Measurements from ENCODE around the gene CYP2W1. TPM values are rescaled to one million over a fixed set of nuclear protein-coding genes. Genes with fewer than 3 reads are reported as not detected.

The CYP2W1 gene
- total RNA-seq, 8 experiments from 2014 or later, result 0.05 to 0.77 (median 0.51) TPM; not detected in 1

- H3K27ac ChIP-seq, result no peak overlapping the region
- in situ Hi-C loops (cut with MboI; ENCODE audit: low pct_unique_long_range_greater_than_20kb in 2 of 9, low sequenced_read_pairs in 9 of 9, unreplicated experiment in 9 of 9), result no loop called here
- no peak overlapping the region for H3K4me3 ChIP-seq
- H3K4me1 ChIP-seq (replicated peaks in 1 of 2), result peaks cover 0 to 3% of the 10 kb centered on the region in 2 donors
- peak in 3 of 8 experiments; percentile 52 to 79 (median 60) for ATAC-seq (replicated peaks in 6 of 8)
- WGBS, 10 experiments, result 9 to 90% (median 40%) methylated on average over 1 to 14 of the region's 27 CpGs; no CpG with 5 or more reads in 1 of the 10 experiments
These were observed 18.4 kb upstream of the CYP2W1 start for GRCh38 chr7:964401-965231.

GRCh38 chr7:966291-967069, 16.5 kb upstream of the CYP2W1 start:
- WGBS, 10 experiments, result 38 to 100% (median 90%) methylated on average over 2 to 13 of the region's 22 CpGs; no CpG with 5 or more reads in 1 of the 10 experiments
- no peak overlapping the region for H3K27ac ChIP-seq
- H3K4me3 ChIP-seq, result no peak overlapping the region
- in situ Hi-C loops (cut with MboI; ENCODE audit: low pct_unique_long_range_greater_than_20kb in 2 of 9, low sequenced_read_pairs in 9 of 9, unreplicated experiment in 9 of 9), result no loop called here
- ATAC-seq (replicated peaks in 6 of 8), result no peak
- peaks cover 0 to 3% of the 10 kb centered on the region in 2 donors for H3K4me1 ChIP-seq (replicated peaks in 1 of 2)

GRCh38 chr7:967361-968082, 15.5 kb upstream of the CYP2W1 start:
- H3K27ac ChIP-seq, result no peak overlapping the region
- peaks cover 0 to 8% of the 10 kb centered on the region in 2 donors for H3K4me1 ChIP-seq (replicated peaks in 1 of 2)
- ATAC-seq (replicated peaks in 6 of 8), result peak in 5 of 8 experiments; percentile 4 to 30 (median 12)
- in situ Hi-C loops (cut with MboI; ENCODE audit: low pct_unique_long_range_greater_than_20kb in 2 of 9, low sequenced_read_pairs in 9 of 9, unreplicated experiment in 9 of 9), result no loop called here
- no peak overlapping the region for H3K4me3 ChIP-seq
- WGBS, 10 experiments, result 0 to 100% (median 94%) methylated on average over 1 to 15 of the region's 39 CpGs; no CpG with 5 or more reads in 3 of the 10 experiments

- in situ Hi-C loops (cut with MboI; ENCODE audit: low pct_unique_long_range_greater_than_20kb in 2 of 9, low sequenced_read_pairs in 9 of 9, unreplicated experiment in 9 of 9), result no loop called here
- Histone ChIP-seq H3K4me1 (replicated peaks in 1 of 2) (peaks cover 2 to 18% of the 10 kb centered on the region in 2 donors), H3K4me3 (no peak overlapping the region), H3K27ac (no peak overlapping the region)
- peak in 3 of 8 experiments; percentile 4 to 22 (median 17) for ATAC-seq (replicated peaks in 6 of 8)
- 71 to 100% (median 95%) methylated on average over 1 to 7 of the region's 24 CpGs; no CpG with 5 or more reads in 1 of the 10 experiments for WGBS, 10 experiments
These were observed 14.5 kb upstream of the CYP2W1 start for GRCh38 chr7:968205-969105.

- Histone ChIP-seq H3K27ac (no peak overlapping the region), H3K4me3 (no peak overlapping the region), H3K4me1 (replicated peaks in 1 of 2) (peaks cover 12 to 26% of the 10 kb centered on the region in 2 donors)
- 83 to 100% (median 92%) methylated on average over 1 to 7 of the region's 11 CpGs; no CpG with 5 or more reads in 3 of the 10 experiments for WGBS, 10 experiments
- ATAC-seq (replicated peaks in 6 of 8), result peak in 1 of 8 experiments; percentile 4
- in situ Hi-C loops (cut with MboI; ENCODE audit: low pct_unique_long_range_greater_than_20kb in 2 of 9, low sequenced_read_pairs in 9 of 9, unreplicated experiment in 9 of 9), result no loop called here
These were observed 13.6 kb upstream of the CYP2W1 start for GRCh38 chr7:969403-969802.

- Histone ChIP-seq H3K27ac (no peak overlapping the region), H3K4me1 (replicated peaks in 1 of 2) (peaks cover 14 to 26% of the 10 kb centered on the region in 2 donors), H3K4me3 (no peak overlapping the region)
- in situ Hi-C loops (cut with MboI; ENCODE audit: low pct_unique_long_range_greater_than_20kb in 2 of 9, low sequenced_read_pairs in 9 of 9, unreplicated experiment in 9 of 9), result no loop called here
- 60 to 100% (median 95%) methylated on average over 2 to 6 of the region's 6 CpGs; no CpG with 5 or more reads in 6 of the 10 experiments for WGBS, 10 experiments
- ATAC-seq (replicated peaks in 6 of 8), result no peak
These were observed 12.2 kb upstream of the CYP2W1 start for GRCh38 chr7:970744-971143.

- Histone ChIP-seq H3K4me1 (replicated peaks in 1 of 2) (peaks cover 22 to 40% of the 10 kb centered on the region in 2 donors), H3K4me3 (no peak overlapping the region), H3K27ac (peak overlapping the region in 1 of 2 donors; percentile 5)
- in situ Hi-C loops (cut with MboI; ENCODE audit: low pct_unique_long_range_greater_than_20kb in 2 of 9, low sequenced_read_pairs in 9 of 9, unreplicated experiment in 9 of 9), result no loop called here
- ATAC-seq (replicated peaks in 6 of 8), result no peak
- WGBS, 10 experiments, result 67 to 100% (median 92%) methylated on average over 1 to 9 of the region's 12 CpGs; no CpG with 5 or more reads in 3 of the 10 experiments
These were observed 10.9 kb upstream of the CYP2W1 start for GRCh38 chr7:972110-972509.

- Histone ChIP-seq H3K27ac (no peak overlapping the region), H3K4me3 (no peak overlapping the region), H3K4me1 (replicated peaks in 1 of 2) (peaks cover 28 to 46% of the 10 kb centered on the region in 2 donors)
- no peak for ATAC-seq (replicated peaks in 6 of 8)
- WGBS, 10 experiments, result 61 to 88% (median 77%) methylated on average over 4 to 10 of the region's 10 CpGs
- in situ Hi-C loops (cut with MboI; ENCODE audit: low pct_unique_long_range_greater_than_20kb in 2 of 9, low sequenced_read_pairs in 9 of 9, unreplicated experiment in 9 of 9), result no loop called here
These were observed 10.2 kb upstream of the CYP2W1 start for GRCh38 chr7:972676-973309.

- ATAC-seq (replicated peaks in 6 of 8), result no peak
- Histone ChIP-seq H3K4me1 (replicated peaks in 1 of 2) (peaks cover 33 to 51% of the 10 kb centered on the region in 2 donors), H3K4me3 (no peak overlapping the region), H3K27ac (no peak overlapping the region)
- WGBS, 10 experiments, result 85 to 100% (median 87%) methylated on average over 3 to 7 of the region's 9 CpGs; no CpG with 5 or more reads in 5 of the 10 experiments
- in situ Hi-C loops (cut with MboI; ENCODE audit: low pct_unique_long_range_greater_than_20kb in 2 of 9, low sequenced_read_pairs in 9 of 9, unreplicated experiment in 9 of 9), result no loop called here
These were observed 9.7 kb upstream of the CYP2W1 start for GRCh38 chr7:973312-973711.

GRCh38 chr7:974172-974571, 8.8 kb upstream of the CYP2W1 start:
- in situ Hi-C loops (cut with MboI; ENCODE audit: low pct_unique_long_range_greater_than_20kb in 2 of 9, low sequenced_read_pairs in 9 of 9, unreplicated experiment in 9 of 9), result no loop called here
- Histone ChIP-seq H3K4me3 (peak overlapping the region; percentile 89 to 99 (median 92)), H3K27ac (no peak overlapping the region), H3K4me1 (replicated peaks in 1 of 2) (peaks cover 33 to 56% of the 10 kb centered on the region in 2 donors)
- no peak for ATAC-seq (replicated peaks in 6 of 8)
- 3 to 62% (median 31%) methylated on average over 3 to 6 of the region's 7 CpGs; no CpG with 5 or more reads in 1 of the 10 experiments for WGBS, 10 experiments

Data from motor neuron (in vitro differentiated cells).